Measurements from ENCODE around the gene ARVCF.

GRCh38 chr22:19982991-19983578 is 33.5 kb downstream of the ARVCF start:
- TF ChIP-seq CTCF (IDR thresholded peaks at IDR 0.05; ENCODE audit: low read depth, low read length, poor library complexity, severe bottlenecking) (no peak), EZH2phosphoT487 (IDR thresholded peaks at IDR 0.05; ENCODE audit: borderline replicate concordance, low read length) (no peak)
